Ovary (tissue), 3 donors: ENCODE data around the gene AK1.

Source experiments
- EP300 ChIP-seq: sonication (generic); formaldehyde crosslinking; IDR thresholded peaks from one replicate; pipeline ENCODE4 v1.6.1; 2017; ENCODE audit warnings: antibody characterized with exemption
- POLR2A ChIP-seq: fragments of 450-650 bp; IDR thresholded peaks from one replicate; pipeline ENCODE4 v1.6.1; 2017; ENCODE audit warnings: antibody characterized with exemption, mild to moderate bottlenecking, moderate library complexity
- TF ChIP-seq, protein P1 (sequence below), 3 donors: fragments of 450-650 bp in 2 of 3; fragments of 200-600 bp in 1 of 3; IDR thresholded peaks; one replicate each; pipeline versions ENCODE4 v1.5.1 to v1.8.0; 2016 to 2022; ENCODE audit warnings: antibody characterized with exemption in 3 of 3, mild to moderate bottlenecking in 1 of 3
- donor health status: DM: no; HTN: no; CAD: no.

DNA sequence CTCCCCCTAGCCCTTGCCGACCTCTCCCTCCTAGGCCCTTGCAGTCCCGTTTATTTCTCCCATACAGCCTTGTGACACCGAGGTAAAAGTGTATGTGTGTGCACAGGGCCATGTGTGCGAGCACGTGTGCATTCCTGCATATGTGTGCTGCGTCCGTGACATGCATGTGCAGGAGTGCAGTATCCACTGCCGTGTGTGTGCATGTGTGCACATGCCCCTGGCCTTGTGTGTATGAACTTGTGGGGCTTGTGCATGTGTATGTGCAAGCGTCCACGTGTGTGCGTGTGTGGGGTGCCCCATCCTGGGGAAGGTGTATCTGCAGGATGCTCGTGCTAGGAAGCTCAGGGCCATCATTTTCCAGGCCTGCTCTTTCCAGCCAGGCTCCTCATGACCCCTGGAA, 6.6 kb downstream of the AK1 start:
- TF ChIP-seq POLR2A: no peak
- TF ChIP-seq, protein P1, sequence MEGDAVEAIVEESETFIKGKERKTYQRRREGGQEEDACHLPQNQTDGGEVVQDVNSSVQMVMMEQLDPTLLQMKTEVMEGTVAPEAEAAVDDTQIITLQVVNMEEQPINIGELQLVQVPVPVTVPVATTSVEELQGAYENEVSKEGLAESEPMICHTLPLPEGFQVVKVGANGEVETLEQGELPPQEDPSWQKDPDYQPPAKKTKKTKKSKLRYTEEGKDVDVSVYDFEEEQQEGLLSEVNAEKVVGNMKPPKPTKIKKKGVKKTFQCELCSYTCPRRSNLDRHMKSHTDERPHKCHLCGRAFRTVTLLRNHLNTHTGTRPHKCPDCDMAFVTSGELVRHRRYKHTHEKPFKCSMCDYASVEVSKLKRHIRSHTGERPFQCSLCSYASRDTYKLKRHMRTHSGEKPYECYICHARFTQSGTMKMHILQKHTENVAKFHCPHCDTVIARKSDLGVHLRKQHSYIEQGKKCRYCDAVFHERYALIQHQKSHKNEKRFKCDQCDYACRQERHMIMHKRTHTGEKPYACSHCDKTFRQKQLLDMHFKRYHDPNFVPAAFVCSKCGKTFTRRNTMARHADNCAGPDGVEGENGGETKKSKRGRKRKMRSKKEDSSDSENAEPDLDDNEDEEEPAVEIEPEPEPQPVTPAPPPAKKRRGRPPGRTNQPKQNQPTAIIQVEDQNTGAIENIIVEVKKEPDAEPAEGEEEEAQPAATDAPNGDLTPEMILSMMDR (IDR thresholded peaks at IDR 0.05): no peak
- no peak for TF ChIP-seq EP300
